Renal cortical epithelial cell (primary cell): ENCODE measurements around the gene PLA2G4D. TPM values are rescaled to one million over a fixed set of nuclear protein-coding genes. Genes with fewer than 3 reads are reported as not detected.

Experiments used
- DNase-seq: peaks from one replicate; pipeline ENCODE4 v3.0.0-alpha.2; 2011; ENCODE audit warnings: low read depth
- total RNA-seq: library from RNA; depleted of rRNA; stranded (reverse); fragments of >200 nt; gene quantifications from 2 replicates; pipeline ENCODE4 v1.2.3, GENCODE V29; 2014

PLA2G4D gene
- total RNA-seq, 1 donor from 2014 or later, result not detected

- DNase-seq, result no peak
Measured at GRCh38 chr15:42090781-42091180, 3.6 kb downstream of the PLA2G4D start.

DNA sequence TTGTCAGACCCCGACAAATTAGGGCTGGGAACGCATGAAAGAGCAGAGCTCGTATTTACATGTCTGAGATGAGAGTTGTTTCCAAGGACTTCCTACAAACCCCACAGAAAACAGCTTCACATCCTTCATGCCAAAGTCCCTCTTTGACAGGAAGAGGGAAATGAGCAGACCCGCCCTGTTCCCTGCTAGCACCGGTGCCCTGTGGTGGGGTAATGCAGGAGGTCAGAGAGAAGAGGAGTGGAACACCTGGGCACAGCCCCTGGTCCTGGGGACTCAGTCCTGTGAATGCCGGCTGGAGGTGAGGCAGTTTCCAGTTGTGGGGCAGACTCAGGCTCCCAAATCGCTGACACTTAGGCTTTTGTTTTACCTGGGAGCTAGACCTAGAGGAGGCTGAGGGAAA is 4.0 kb downstream of the PLA2G4D start:
- DNase-seq, result no peak

DNA sequence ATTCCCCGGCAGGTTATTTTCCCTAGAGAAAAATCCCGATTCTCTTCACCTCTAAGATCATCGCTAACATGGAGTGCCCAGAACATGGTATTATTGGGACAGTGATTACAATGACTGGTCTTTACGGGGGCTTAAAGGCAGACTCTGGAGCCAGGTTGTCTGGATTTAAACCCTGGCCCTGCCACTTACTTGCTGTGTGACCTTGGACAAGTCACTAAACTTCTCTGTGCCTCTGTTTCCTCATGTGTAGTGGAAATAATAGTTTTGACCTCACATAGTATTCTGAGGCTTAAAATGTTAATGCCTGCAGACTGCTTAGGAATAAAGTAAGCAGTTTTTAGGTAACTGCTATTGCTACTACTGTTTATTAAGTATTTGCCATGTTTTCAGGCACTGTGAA is 4.4 kb downstream of the PLA2G4D start:
- DNase-seq, result no peak

- DNase-seq, result no peak
Measured at GRCh38 chr15:42088801-42089640, 5.3 kb downstream of the PLA2G4D start.

DNA sequence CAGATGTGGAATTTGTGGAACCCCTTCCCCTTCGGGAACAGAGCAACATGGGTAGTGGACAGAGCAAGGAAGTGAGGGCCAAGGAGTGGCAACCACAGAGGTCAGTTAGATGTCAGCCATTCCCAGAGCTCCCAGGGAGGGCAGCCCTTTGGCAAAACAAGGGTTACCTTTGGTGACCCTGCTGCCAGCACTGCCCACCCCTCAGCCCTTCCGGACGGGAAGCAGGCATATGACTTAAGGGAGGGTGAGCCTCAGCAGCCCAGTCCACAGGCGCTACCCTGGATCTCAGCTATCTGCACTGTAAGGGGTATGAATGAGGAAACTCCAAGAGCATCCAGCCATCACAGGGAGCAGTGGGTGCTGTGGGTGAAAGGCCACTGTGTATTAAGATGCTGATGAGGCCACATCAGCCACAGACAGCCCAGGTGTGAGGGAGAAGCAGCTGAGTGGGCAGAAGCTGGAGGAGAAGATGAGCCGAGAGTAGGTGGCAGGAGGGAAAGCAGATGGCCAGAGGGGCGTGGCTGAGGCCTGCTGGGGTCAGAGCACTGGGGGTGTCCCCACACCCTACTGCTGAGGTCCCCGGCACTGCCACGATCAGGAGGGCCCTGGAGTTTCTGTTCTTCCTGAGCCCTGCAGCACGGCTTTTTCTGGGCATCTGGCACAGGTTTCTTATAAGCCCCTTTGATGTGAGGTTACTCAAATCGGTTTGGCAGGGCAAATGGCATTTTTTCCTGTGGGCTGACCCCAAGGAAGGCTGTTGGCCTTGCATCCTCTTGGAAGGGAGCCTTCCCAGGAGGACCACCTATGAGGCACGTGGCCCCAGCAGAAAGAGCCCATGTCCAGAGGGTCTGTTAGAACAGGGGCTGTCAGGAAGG is 6.2 kb downstream of the PLA2G4D start:
- no peak for DNase-seq

GRCh38 chr15:42087460-42087859 is 6.9 kb downstream of the PLA2G4D start:
- DNase-seq, result no peak

DNA sequence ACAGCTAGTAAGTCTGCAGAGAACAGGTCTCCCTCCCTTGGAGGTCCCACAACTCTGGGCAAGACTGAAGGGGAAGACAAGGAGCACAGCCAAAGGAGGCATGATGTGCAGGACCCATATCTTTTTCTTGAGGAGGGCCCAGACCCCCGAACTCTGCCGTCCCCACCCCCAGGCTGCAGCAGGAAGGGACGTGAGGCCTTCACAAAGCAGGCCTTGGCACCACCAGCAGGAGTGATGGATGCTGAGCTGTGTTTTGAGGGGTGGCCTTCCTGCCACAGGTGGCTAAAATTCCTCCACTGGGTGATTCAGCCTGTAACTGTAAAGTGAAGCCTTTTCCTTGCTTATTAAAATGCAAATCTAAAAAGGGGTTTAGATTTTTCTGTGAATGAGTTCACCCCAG is 8.6 kb downstream of the PLA2G4D start:
- DNase-seq, result no peak

GRCh38 chr15:42085236-42085605 is 9.1 kb downstream of the PLA2G4D start:
- DNase-seq, result no peak

- DNase-seq, result peak; percentile 53
Measured at GRCh38 chr15:42084465-42085235, 9.7 kb downstream of the PLA2G4D start.

DNA sequence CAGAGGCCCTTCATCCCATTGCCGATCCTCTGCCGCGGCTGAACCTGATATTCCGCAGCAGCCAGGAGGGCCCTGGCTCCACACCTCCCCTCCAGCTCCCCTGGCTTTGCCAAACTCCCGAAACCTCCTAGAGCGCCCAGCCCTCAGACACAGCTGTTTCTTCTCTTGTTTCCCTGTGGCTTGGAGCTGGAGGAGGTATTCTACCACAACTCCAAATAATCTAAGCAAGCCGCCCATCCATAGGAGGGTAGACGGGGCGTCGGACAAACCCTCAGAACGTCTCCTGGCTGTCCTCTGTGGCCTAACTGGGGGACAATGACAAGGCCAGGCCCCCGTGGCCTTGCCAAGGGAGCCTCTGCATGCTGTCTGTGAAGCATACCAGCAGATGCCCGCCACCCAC is 10.4 kb downstream of the PLA2G4D start:
- no peak for DNase-seq

DNA sequence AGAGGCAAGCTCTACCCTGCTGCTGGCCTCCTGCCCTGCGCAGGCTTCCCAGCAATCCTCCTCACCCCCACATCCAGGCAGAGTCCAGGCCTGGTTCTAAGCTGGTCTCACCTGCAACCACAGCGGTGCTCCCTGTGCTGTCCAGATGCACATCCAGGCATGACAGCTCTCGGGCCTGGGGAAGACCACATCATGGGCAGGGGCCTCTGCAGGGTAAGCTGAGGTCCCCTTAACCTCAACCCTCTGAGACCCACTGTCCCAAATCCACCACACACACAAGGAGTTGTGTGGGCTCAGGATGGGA is 10.8 kb downstream of the PLA2G4D start:
- DNase-seq, result no peak

DNA sequence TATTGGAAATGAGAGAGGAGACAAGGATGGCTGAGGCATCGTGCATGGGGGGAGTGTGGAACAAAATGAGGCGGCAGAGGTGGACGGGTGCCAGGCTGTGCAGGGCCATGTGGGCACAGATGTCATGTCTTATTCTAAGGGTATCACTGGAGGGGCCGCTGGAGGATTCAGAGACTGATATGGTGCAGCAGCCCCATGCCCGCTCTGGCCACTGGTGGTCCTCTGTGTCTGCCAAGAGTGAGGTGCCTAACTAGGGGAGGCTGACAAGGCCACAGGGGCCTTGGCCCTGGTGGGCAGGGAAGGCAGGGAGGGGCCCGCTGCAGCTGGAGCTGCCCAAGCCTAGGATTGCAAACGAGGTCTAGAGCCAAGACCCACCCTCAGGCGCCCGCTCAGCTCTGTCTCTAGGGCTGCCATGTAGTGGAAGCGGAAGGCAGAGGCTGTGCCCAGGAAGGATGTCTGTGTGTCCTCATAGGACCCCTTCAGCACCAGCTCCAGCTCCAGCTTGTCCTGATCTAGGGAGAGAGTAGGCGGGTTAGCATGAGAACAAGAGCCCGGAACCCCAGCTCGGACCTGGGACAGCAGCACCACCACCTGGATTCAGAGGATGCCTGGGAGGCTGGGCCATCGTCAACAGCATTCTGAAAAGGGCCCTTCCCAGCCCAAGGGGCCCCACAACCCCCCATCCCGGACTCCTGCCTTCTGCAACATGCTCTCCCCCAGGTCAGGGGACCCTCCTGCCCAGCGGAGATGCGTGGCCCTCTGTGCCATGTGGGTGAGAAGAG is 11.3 kb downstream of the PLA2G4D start:
- no peak for DNase-seq

DNA sequence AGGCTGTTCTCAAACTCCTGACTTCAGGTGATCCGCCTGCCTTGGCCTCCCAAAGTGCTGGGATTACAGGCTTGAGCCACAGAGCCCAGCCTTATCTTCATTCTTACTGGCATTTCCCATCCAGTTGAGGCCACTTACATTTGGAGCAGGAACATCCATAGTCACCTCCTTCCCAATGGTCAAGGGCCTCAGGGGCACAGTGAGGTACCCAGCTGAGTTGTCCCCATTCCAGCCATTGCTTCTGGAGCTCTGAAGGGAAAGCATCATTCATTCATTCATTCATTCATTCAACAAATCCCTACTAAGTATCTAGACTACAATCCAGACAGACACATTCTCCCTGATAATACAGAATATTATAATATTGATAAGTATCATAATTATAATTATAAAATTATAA is 12.2 kb downstream of the PLA2G4D start:
- DNase-seq, result no peak

GRCh38 chr15:42080919-42081830 is 13.2 kb downstream of the PLA2G4D start:
- DNase-seq, result no peak

DNA sequence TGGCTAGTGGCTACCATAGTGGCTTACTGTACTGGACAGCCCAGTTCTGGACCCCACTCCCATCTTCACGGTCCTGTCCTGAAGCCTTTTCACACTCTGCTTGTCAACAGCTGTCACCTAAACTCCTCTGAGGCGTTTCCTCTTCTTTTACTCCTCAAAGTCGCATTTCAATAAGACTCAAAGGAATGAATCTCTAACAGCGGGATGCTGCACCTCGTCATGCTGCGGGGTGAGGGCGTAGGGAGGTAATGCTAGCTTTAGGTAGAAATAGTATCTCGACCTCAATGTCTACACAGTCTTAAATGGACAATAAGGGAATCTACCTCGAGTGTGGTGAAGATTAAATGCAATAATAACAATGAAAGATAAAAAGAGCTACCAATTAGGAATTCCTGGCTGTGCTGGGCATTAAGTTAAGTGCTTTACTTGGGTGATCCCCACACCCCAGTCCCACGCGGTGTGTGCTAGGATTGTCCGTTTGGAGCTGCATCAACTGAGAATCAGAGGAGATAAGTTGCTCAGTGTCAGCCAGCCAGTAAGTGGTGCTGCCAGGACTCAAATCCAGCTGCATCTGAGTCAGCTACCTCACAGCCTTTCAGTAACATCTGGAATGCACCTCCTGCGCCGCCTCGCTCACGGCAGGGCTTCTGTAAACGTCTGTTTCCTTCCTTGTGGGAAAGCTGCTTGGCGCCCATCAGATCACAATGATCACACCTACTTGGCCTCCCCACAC is 14.0 kb downstream of the PLA2G4D start:
- DNase-seq, result no peak

- DNase-seq, result no peak
Measured at GRCh38 chr15:42079401-42079908, 14.9 kb downstream of the PLA2G4D start.

GRCh38 chr15:42078903-42079302 is 15.5 kb downstream of the PLA2G4D start:
- DNase-seq, result no peak

DNA sequence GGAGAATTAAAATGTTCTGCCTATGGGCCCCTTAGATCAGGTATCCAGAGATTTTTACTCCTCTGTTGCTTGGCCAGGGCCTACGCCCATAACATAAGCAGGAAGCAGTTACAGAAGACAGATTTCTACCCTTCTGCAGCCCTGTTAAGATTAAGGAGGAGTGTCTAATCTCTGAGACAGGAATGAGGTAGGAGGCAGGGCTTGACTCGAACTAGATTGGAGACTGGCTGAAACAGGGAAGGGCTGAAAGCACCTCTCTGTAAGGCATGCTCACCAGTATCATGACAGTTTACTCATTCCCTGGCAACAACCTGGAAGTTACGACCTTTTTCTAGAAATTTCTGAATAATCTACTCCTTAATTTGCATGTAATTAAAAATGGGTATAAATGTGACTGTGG is 16.7 kb downstream of the PLA2G4D start:
- DNase-seq, result no peak

DNA sequence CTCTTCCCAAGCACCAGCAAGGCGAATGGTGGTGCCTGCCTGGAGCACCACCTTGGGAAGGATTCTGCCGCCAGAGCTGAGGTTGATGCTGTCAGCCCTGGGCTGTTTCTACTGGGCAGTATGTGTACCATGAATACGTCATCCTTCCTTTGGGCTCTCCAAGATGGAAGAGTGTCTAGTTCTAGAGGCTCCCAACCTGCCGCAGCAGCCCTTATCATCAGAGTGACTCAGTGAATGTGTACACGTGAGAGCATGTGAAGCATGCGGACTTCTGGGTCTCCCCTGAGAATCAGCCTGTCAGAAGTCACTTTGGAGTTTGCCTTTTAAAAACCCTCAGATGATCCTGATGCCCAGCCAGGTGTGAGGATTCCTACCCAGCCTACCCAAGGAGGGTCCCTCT is 20.9 kb downstream of the PLA2G4D start:
- DNase-seq, result no peak
